Ectodermal cell (in vitro differentiated cells): ENCODE results near the gene COQ8A. TPM values are rescaled to one million over a fixed set of nuclear protein-coding genes. Genes with fewer than 3 reads are reported as not detected.

Experiments
- H3K27ac ChIP-seq: 2 replicates; pipeline ENCODE4 v1.7.0; 2013; ENCODE audit warnings: mild to moderate bottlenecking, low read depth, low read length; ENCODE audit not compliant: insufficient read depth, poor library complexity, severe bottlenecking
- H3K27me3 ChIP-seq: 2 replicates; pipeline ENCODE4 v1.7.0; 2013; ENCODE audit warnings: mild to moderate bottlenecking, low read length; ENCODE audit not compliant: insufficient read depth, control insufficient read depth, poor library complexity, severe bottlenecking
- H3K36me3 ChIP-seq: one replicate; pipeline ENCODE4 v1.7.0; 2013; ENCODE audit warnings: low read length; ENCODE audit not compliant: control insufficient read depth, insufficient read depth
- H3K4me1 ChIP-seq: one replicate; pipeline ENCODE4 v1.7.0; 2013; ENCODE audit warnings: low read length; ENCODE audit not compliant: control insufficient read depth, insufficient read depth
- H3K4me3 ChIP-seq: 2 replicates; pipeline ENCODE4 v1.7.0; 2013; ENCODE audit warnings: low read depth, low read length, control low read depth; ENCODE audit not compliant: insufficient read depth
- H3K9me3 ChIP-seq: 2 replicates; pipeline ENCODE4 v1.7.0; 2013; ENCODE audit warnings: mild to moderate bottlenecking, low read length, moderate library complexity; ENCODE audit not compliant: control insufficient read depth
- WGBS, 2 experiments: methylation state at CpG; one replicate each; pipeline ENCODE4 v1.1.7; 2013; ENCODE audit warnings: missing lambda C conversion rate in 2 of 2; 5-methylcytosine and 5-hydroxymethylcytosine counted together
- polyA plus RNA-seq, 4 experiments: library from polyadenylated mRNA; stranded (reverse); fragments of 50-300 nt; gene quantifications; one replicate each; pipeline ENCODE4 v1.2.3, GENCODE V29; 2013

COQ8A gene
- polyA plus RNA-seq (2013, experiment 1 of 4) = 22.3 TPM
- 22.3 TPM for polyA plus RNA-seq (2013, experiment 2 of 4)
- polyA plus RNA-seq (2013, experiment 3 of 4) = 20.5 TPM
- 21.3 TPM for polyA plus RNA-seq (2013, experiment 4 of 4)

DNA sequence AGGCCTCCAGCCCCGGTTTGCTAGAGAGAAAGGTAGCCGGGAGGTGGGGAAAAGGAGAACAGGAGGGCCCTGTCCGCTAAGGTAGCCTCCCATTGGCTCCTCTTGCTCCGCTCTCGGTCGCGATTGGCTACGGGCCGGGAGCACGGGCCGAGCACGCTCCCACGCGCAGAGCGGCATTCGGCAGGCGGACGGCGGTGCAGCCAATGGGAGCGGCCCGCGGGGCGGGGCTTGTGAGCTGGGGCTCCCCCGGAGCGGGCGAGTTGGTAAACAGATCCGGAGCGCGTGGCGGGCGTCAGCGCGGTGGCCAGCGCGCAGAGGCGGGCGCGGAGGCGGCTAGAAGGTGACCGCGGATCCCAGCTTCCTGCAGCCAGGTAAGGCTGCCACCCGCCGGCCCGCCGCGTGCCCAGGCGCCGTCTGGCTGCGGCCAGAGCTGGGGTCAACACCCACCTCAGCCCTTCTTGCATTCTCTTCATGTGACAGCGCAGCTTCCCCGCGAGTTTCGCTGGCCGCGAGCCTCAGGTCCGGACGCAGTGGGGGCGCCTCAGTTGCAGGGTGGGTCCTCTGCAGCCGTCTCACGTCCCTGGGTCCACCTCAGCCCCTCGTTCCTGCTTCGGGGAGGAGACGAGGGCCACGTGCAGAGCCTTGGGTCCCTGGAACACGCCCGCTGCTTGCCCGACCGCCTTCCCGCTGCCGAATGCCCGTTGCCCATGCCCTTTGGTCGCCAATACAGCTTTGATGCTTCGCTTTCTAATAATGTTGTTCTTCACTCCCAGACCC is at the start of gene COQ8A:
Gene COQ8A, plus strand, starts transcription at position 266 of the 777 bp plus-strand sequence. CDS start 21,092 bp downstream, outside the sequence.
- WGBS, 2 experiments = 1% methylated on average over 73 of the region's 73 CpGs
- Histone ChIP-seq H3K36me3 (no peaks in the 10 kb centered on the region), H3K27me3 (no peaks in the 10 kb centered on the region), H3K4me3 (peak within 1 kb of the TSS; percentile 69), H3K4me1 (peaks cover 8% of the 10 kb centered on the region), H3K27ac (peak within 1 kb of the TSS; percentile 95), H3K9me3 (no peaks in the 10 kb centered on the region)

DNA sequence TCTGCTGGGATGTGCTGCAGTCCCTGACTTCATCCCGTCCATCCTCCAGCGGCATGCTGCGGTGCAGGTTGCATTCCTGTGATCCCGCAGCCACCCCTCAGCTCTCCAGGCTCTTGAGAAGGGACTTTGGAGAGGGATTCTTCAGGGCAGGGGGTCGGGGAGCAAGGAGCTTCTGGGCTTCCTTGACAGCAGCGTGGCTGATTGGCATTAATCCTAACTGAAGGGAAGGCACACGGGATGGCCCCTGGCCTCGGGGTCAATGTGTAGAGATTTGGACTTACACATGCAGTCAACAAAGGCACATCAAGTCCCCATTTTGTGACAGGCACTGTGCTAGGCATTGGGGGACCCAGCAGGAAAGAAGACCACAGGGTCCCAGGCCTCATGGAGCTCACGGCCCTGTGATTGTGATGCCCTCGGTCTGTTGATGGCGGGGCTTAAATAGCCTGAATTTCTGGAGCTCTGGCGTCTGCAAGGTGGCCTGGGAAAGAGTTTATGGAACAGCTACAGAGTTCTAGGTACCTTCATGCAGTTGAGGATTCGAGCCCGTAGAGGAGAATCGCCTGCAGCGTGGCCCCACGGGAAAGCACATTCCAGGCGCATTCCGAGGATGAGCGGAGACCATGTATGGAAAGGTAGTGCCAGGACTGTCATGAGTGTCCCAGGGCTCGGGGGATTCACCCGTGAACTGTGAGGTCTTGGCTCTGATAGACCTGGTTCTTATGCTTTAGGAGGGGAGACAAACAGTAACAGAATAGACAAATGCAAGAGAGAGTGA is 49.6 kb upstream of the COQ8A start:
- 88% methylated on average over 22 of the region's 22 CpGs for WGBS, 2 experiments

GRCh38 chr1:226891346-226891745 is 48.7 kb upstream of the COQ8A start:
- H3K27me3 ChIP-seq = no peaks in the 10 kb centered on the region
- no peaks in the 10 kb centered on the region for H3K36me3 ChIP-seq
- no peaks in the 10 kb centered on the region for H3K4me1 ChIP-seq
- WGBS, 2 experiments = 93 to 97% methylated on average over 11 of the region's 11 CpGs
- H3K4me3 ChIP-seq = no peak overlapping the region
- no peak overlapping the region for H3K27ac ChIP-seq
- no peaks in the 10 kb centered on the region for H3K9me3 ChIP-seq

More for the DNA sequence above, 49.6 kb upstream of the COQ8A start:
- Histone ChIP-seq H3K27me3 (no peaks in the 10 kb centered on the region), H3K4me3 (no peak overlapping the region), H3K36me3 (no peaks in the 10 kb centered on the region), H3K27ac (no peak overlapping the region), H3K4me1 (no peaks in the 10 kb centered on the region), H3K9me3 (no peaks in the 10 kb centered on the region)

GRCh38 chr1:226891846-226892523 is 48.1 kb upstream of the COQ8A start:
- WGBS, 2 experiments = 96 to 97% methylated on average over 17 of the region's 17 CpGs
- H3K4me1 ChIP-seq = no peaks in the 10 kb centered on the region
- H3K9me3 ChIP-seq = no peaks in the 10 kb centered on the region
- no peaks in the 10 kb centered on the region for H3K27me3 ChIP-seq
- no peak overlapping the region for H3K27ac ChIP-seq
- no peak overlapping the region for H3K4me3 ChIP-seq
- no peaks in the 10 kb centered on the region for H3K36me3 ChIP-seq

DNA sequence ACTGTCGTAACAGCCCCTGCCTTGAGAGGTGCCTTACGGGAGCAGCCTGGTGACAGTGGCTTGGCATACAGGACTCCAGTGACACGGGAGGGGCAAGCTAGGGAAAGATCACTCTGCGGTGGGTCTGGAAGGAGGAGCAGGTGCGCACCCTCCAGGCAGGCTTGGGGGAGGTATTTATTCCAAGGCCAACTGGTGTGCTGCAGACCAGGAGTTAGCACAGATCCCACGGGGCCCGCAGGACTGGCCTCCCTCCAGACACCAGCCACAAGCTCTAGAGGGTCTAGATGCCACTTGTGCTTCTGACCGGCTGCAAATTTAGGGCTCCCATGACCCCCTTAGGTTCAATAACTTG is 47.6 kb upstream of the COQ8A start:
- no peak overlapping the region for H3K27ac ChIP-seq
- H3K27me3 ChIP-seq = no peaks in the 10 kb centered on the region
- 83 to 84% methylated on average over 8 of the region's 8 CpGs for WGBS, 2 experiments
- no peak overlapping the region for H3K4me3 ChIP-seq
- no peaks in the 10 kb centered on the region for H3K4me1 ChIP-seq
- no peaks in the 10 kb centered on the region for H3K9me3 ChIP-seq
- no peaks in the 10 kb centered on the region for H3K36me3 ChIP-seq

DNA sequence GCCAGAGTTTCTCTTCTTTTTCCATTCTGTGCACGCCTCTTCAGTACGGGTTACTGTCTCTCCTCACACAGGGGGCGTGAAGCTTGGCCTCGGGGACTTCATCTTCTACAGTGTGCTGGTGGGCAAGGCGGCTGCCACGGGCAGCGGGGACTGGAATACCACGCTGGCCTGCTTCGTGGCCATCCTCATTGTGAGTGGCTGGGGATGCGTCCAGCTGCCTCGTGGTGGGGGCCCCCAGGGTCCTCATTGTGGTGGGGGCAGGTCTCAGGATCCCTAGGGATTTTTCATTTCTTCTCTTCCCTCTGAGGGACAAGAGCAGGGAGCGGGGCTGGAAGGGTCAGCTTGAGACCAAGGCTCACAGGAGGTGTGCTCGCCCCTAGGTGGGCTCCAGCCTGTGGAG is 46.2 kb upstream of the COQ8A start:
- H3K4me1 ChIP-seq = no peaks in the 10 kb centered on the region
- no peaks in the 10 kb centered on the region for H3K36me3 ChIP-seq
- H3K27me3 ChIP-seq = no peaks in the 10 kb centered on the region
- no peaks in the 10 kb centered on the region for H3K9me3 ChIP-seq
- no peak overlapping the region for H3K4me3 ChIP-seq
- no peak overlapping the region for H3K27ac ChIP-seq
- WGBS, 2 experiments = 93 to 95% methylated on average over 13 of the region's 13 CpGs

DNA sequence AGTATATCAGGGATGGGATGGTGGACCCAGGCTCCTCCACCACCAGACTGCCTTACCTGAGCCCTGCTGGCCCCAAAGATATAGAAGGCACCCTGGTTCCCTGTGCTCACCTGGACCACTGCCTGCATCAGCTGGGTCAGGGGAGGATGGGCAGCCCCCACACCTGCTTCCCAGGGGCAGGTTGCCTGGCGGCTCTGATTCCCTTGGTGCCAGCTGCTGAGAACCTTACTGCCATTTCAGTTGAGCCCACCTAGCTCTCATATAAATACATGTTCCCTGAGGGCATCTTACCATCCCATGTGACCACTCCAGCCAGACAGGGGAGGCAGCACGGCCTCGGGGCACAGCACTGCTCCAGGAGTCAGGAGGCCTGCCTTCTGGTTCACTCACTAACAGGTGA is 45.3 kb upstream of the COQ8A start:
- no peaks in the 10 kb centered on the region for H3K27me3 ChIP-seq
- no peaks in the 10 kb centered on the region for H3K9me3 ChIP-seq
- H3K4me1 ChIP-seq = no peaks in the 10 kb centered on the region
- no peak overlapping the region for H3K27ac ChIP-seq
- WGBS, 2 experiments = 85 to 91% methylated on average over 3 of the region's 3 CpGs
- peaks cover 3% of the 10 kb centered on the region for H3K36me3 ChIP-seq
- no peak overlapping the region for H3K4me3 ChIP-seq

- Histone ChIP-seq H3K4me3 (no peak overlapping the region), H3K36me3 (peaks cover 3% of the 10 kb centered on the region), H3K27me3 (no peaks in the 10 kb centered on the region), H3K4me1 (no peaks in the 10 kb centered on the region), H3K27ac (no peak overlapping the region), H3K9me3 (no peaks in the 10 kb centered on the region)
- 86% methylated on average over 11 of the region's 11 CpGs for WGBS, 2 experiments
Measured at GRCh38 chr1:226895644-226896043, 44.5 kb upstream of the COQ8A start.

GRCh38 chr1:226898246-226898645 is 41.8 kb upstream of the COQ8A start:
- Histone ChIP-seq H3K27ac (no peak overlapping the region), H3K36me3 (peaks cover 3% of the 10 kb centered on the region), H3K4me1 (no peaks in the 10 kb centered on the region), H3K9me3 (no peaks in the 10 kb centered on the region), H3K4me3 (no peak overlapping the region), H3K27me3 (no peaks in the 10 kb centered on the region)
- WGBS, 2 experiments = 90 to 93% methylated on average over 3 of the region's 3 CpGs

DNA sequence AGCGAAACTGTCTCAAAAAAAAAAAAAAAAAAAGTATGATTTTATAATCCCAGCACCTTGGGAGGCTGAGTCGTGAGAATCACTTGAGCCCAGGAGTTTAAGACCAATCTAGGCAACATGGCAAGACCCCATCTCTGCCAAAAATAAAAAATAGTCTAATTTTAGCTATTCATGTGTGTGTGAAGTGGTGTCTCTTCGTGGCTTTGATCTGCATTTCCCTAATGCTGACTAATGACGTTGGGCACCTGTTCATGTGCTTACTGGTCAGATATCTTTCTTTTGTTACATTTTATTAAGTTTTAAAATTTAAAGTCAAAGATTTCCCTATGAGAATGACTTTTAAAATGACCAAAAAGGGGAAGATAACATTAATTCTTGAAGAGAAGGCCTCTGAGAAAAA is 38.7 kb upstream of the COQ8A start:
- H3K4me1 ChIP-seq = no peaks in the 10 kb centered on the region
- WGBS, 2 experiments = 97 to 99% methylated on average over 3 to 4 of the region's 4 CpGs
- peaks cover 3% of the 10 kb centered on the region for H3K36me3 ChIP-seq
- H3K9me3 ChIP-seq = no peaks in the 10 kb centered on the region
- H3K27ac ChIP-seq = no peak overlapping the region
- no peak overlapping the region for H3K4me3 ChIP-seq
- H3K27me3 ChIP-seq = no peaks in the 10 kb centered on the region
